ENCODE results near the gene FAM131A.
A peak's percentile ranks its signal among the peaks of the same experiment; 100 is the strongest.

The FAM131A gene

DNA sequence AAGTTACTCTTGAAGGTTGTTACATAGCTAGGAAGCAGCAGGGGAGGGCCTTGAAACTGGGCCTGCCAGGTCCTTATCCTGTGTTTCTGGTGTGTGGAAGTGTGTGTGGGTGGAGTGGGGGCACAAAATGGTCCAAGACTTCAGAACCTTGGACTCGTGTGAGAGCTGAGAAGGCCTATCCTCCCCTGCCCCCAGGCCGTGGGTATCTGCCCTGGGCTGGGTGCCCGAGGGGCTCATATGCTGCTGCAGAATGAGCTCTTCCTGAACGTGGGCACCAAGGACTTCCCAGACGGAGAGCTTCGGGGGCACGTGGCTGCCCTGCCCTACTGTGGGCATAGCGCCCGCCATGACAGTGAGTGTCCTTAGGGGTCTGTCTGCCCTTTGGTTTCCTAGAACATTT, 46.9 kb downstream of the FAM131A start:
- Mint-ChIP-seq H3K4me3 (no peak overlapping the region), H3K9me3 (no peaks in the 10 kb centered on the region), H3K27me3 (peaks cover 60 to 93% of the 10 kb centered on the region in 2 donors), H3K36me3 (ENCODE audit: insufficient read depth) (peaks cover 2% of the 10 kb centered on the region), H3K27ac (no peak overlapping the region), H3K4me1 (ENCODE audit: low read depth in 2 of 2) (peaks cover 6% of the 10 kb centered on the region in 2 donors)
- DNase-seq (no peak), ATAC-seq (replicated peaks) (no peak)

DNA sequence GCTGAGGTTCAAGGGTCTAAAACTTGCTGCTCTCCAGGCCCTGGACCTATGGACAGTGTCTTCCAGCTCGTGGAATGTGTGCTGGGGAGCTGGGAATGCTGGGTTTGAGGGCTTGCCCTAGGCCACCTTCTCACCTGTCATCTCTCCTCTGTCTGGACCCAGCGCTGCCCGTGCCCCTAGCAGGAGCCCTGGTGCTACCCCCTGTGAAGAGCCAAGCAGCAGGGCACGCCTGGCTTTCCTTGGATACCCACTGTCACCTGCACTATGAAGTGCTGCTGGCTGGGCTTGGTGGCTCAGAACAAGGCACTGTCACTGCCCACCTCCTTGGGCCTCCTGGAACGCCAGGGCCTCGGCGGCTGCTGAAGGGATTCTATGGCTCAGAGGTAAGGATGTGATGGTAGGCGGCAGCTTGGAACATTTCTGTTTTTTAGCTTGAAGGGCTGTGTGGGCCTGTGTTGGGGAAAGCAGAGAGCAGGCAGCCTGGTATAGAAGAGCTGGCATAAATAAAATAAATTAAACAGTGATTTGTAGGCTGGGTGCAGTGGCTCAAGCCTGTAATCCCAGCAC, 47.5 kb downstream of the FAM131A start:
- no peak for ATAC-seq (replicated peaks)
- H3K27me3 Mint-ChIP-seq: peaks cover 64 to 95% of the 10 kb centered on the region in 2 donors
- peaks cover 6% of the 10 kb centered on the region in 2 donors for H3K4me1 Mint-ChIP-seq (ENCODE audit: low read depth in 2 of 2)
- H3K36me3 Mint-ChIP-seq (ENCODE audit: insufficient read depth): peaks cover 2% of the 10 kb centered on the region
- H3K27ac Mint-ChIP-seq: no peak overlapping the region
- no peak overlapping the region for H3K4me3 Mint-ChIP-seq
- no peak for DNase-seq
- no peaks in the 10 kb centered on the region for H3K9me3 Mint-ChIP-seq

DNA sequence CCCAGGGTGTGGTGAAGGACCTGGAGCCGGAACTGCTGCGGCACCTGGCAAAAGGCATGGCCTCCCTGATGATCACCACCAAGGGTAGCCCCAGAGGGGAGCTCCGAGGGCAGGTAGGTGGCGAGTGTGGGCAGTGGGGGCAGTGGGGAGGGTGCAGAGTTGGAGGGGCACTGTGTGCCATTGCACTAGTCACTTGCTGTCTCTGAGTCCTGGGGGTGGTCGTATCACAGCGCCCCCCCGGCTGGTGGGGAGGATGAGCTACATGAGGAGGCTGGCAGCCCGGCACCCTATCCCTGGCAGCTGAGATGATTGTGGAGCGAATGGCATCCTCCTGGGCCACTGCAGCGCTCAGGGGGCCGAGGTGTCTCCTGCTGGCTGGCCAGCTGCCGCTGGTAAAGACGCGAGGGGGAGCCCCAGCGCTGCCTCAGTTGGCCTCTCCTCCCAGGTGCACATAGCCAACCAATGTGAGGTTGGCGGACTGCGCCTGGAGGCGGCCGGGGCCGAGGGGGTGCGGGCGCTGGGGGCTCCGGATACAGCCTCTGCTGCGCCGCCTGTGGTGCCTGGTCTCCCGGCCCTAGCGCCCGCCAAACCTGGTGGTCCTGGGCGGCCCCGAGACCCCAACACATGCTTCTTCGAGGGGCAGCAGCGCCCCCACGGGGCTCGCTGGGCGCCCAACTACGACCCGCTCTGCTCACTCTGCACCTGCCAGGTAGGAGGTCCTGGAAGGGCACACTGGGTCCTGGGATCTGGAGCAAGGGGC, 48.8 kb downstream of the FAM131A start:
- Mint-ChIP-seq H3K27me3 (peaks cover 64 to 100% of the 10 kb centered on the region in 2 donors), H3K4me1 (ENCODE audit: low read depth in 2 of 2) (peaks cover 1 to 2% of the 10 kb centered on the region in 2 donors), H3K4me3 (no peak overlapping the region), H3K36me3 (ENCODE audit: insufficient read depth) (no peaks in the 10 kb centered on the region), H3K9me3 (no peaks in the 10 kb centered on the region), H3K27ac (no peak overlapping the region)
- DNase-seq (no peak), ATAC-seq (replicated peaks) (no peak)

DNA sequence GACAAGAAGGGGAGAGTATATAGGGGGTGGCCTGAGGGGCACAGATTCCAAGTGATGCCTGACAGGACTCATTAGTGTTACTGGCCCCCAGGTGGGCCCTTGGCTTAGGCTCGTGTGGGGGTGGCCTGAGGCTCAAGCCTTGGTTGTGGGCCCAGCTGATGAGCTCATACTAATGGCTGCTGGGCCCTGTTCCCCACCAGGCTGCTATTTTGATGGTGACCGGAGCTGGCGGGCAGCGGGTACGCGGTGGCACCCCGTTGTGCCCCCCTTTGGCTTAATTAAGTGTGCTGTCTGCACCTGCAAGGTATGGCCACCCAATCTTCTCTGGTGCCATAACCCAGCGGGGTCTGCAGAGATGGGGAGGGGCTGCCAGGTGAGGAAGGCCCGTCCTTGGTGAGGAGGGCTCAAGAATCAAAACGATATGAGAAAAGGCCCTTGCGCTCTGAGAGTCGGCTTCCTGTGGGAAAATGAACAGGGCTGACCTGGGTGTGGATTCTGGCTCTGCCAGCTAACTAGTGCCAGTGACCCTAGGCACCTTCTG, 49.8 kb downstream of the FAM131A start:
- no peaks in the 10 kb centered on the region for H3K36me3 Mint-ChIP-seq (ENCODE audit: insufficient read depth)
- H3K27ac Mint-ChIP-seq: no peak overlapping the region
- no peaks in the 10 kb centered on the region for H3K4me1 Mint-ChIP-seq (ENCODE audit: low read depth in 2 of 2)
- no peak for DNase-seq
- ATAC-seq (replicated peaks): no peak
- H3K4me3 Mint-ChIP-seq: no peak overlapping the region
- peaks cover 61 to 100% of the 10 kb centered on the region in 2 donors for H3K27me3 Mint-ChIP-seq
- no peaks in the 10 kb centered on the region for H3K9me3 Mint-ChIP-seq

DNA sequence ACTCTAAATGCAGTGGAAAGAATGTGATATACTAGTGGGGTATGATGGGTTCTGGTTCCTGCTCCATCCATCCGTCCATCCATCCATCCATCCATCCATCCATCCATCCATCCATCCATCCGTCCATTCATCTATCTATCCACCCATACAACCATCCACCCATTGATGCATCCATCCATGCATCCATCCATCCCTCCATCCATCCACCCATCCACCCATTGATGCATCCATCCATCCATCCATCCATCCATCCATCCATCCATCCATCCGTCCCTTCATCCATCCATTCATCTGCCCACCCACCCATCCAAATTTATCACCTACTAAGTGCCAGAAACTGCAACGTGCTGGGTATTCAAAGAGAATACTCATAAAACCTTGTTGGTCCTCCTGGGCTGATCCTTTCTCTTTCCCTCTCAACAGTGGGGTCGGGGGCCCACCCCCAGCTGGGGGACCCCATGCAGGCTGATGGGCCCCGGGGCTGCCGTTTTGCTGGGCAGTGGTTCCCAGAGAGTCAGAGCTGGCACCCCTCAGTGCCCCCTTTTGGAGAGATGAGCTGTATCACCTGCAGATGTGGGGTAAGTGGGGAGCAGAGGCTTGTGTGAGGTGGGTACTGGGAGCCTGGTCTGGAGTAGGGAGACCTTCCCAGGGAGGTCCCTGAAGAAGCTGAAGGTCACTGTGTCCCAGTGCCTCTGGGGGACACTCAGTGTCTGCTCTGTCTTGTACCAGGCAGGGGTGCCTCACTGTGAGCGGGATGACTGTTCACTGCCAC, 51.0 kb downstream of the FAM131A start:
- H3K9me3 Mint-ChIP-seq: no peaks in the 10 kb centered on the region
- H3K36me3 Mint-ChIP-seq (ENCODE audit: insufficient read depth): no peaks in the 10 kb centered on the region
- H3K27ac Mint-ChIP-seq: peak overlapping the region in 1 of 2 donors; percentile 27
- no peaks in the 10 kb centered on the region for H3K4me1 Mint-ChIP-seq (ENCODE audit: low read depth in 2 of 2)
- no peak overlapping the region for H3K4me3 Mint-ChIP-seq
- peaks cover 52 to 92% of the 10 kb centered on the region in 2 donors for H3K27me3 Mint-ChIP-seq
- ATAC-seq (replicated peaks) (no peak), DNase-seq (no peak)

DNA sequence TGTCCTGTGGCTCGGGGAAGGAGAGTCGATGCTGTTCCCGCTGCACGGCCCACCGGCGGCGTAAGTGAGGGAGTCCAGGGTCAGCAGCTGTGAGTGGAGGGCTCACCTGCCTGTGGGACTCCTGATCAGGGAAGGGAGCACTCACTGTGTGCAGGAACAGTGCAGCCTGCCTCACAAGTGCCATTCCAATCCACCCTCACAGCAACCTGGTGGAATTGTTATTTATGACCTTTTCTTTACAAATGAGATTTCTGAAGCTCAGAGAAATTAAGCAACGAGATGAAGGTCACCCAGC, 51.5 kb downstream of the FAM131A start:
- H3K27ac Mint-ChIP-seq: no peak overlapping the region
- H3K36me3 Mint-ChIP-seq (ENCODE audit: insufficient read depth): no peaks in the 10 kb centered on the region
- no peaks in the 10 kb centered on the region for H3K4me1 Mint-ChIP-seq (ENCODE audit: low read depth in 2 of 2)
- ATAC-seq (replicated peaks): no peak
- DNase-seq: no peak
- H3K4me3 Mint-ChIP-seq: no peak overlapping the region
- peaks cover 52 to 87% of the 10 kb centered on the region in 2 donors for H3K27me3 Mint-ChIP-seq
- H3K9me3 Mint-ChIP-seq: no peaks in the 10 kb centered on the region

DNA sequence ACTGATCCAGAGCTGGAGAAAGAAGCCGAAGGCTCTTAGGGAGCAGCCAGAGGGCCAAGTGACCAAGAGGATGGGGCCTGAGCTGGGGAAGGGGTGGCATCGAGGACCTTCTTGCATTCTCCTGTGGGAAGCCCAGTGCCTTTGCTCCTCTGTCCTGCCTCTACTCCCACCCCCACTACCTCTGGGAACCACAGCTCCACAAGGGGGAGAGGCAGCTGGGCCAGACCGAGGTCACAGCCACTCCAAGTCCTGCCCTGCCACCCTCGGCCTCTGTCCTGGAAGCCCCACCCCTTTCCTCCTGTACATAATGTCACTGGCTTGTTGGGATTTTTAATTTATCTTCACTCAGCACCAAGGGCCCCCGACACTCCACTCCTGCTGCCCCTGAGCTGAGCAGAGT, 52.0 kb downstream of the FAM131A start:
- Mint-ChIP-seq H3K36me3 (ENCODE audit: insufficient read depth) (no peaks in the 10 kb centered on the region), H3K27me3 (peaks cover 50 to 82% of the 10 kb centered on the region in 2 donors), H3K9me3 (no peaks in the 10 kb centered on the region), H3K27ac (no peak overlapping the region), H3K4me1 (ENCODE audit: low read depth in 2 of 2) (no peaks in the 10 kb centered on the region), H3K4me3 (no peak overlapping the region)
- DNase-seq: no peak
- no peak for ATAC-seq (replicated peaks)

DNA sequence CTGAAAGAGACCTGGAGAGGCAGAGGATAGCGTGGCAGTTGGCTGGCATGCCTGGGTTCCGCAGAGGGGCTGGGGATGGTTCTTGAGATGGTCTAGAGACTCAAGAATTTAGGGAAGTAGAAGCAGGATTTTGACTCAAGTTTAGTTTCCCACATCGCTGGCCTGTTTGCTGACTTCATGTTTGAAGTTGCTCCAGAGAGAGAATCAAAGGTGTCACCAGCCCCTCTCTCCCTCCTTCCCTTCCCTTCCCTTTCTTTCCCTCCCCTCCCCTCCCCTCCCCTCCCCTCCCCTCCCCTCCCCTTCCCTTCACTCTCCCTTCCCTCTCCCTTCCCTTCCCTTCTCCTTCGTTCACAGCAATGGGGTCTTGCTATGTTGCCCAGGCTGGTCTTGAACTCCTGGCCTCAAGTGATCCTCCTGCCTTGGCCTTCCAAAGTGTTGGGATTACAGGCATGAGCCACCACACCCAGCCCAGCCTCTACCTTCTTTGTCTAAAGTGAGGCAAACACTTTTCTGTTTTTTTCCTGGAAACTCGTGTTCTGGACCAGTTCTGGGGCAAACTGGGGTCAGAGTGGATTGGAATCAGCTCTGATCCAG, 52.6 kb downstream of the FAM131A start:
- Mint-ChIP-seq H3K27ac (no peak overlapping the region), H3K36me3 (ENCODE audit: insufficient read depth) (no peaks in the 10 kb centered on the region), H3K4me1 (ENCODE audit: low read depth in 2 of 2) (no peaks in the 10 kb centered on the region), H3K27me3 (peaks cover 43 to 78% of the 10 kb centered on the region in 2 donors), H3K9me3 (no peaks in the 10 kb centered on the region), H3K4me3 (no peak overlapping the region)
- ATAC-seq (replicated peaks): no peak
- DNase-seq: no peak

DNA sequence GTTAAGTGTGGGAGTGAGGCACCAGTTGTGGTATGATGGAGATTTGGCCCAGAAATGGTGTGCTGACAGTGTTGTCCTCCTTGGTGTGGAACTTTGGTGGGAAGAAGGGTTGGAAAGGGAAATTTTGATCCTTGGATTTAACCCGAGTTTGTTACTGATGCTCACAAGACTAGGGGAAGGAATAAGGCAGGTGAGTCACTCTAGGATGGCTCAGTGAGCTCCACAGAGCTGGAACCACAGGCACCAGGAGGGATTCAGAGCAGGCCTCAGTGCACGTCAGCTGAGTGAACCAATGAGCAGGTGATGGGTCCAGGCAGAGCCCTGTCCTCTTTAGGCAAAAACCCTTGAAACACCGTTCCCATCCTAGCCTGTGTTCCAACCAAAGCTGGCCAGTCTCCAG, 53.9 kb downstream of the FAM131A start:
- DNase-seq: no peak
- peaks cover 36 to 72% of the 10 kb centered on the region in 2 donors for H3K27me3 Mint-ChIP-seq
- no peaks in the 10 kb centered on the region for H3K36me3 Mint-ChIP-seq (ENCODE audit: insufficient read depth)
- no peaks in the 10 kb centered on the region for H3K4me1 Mint-ChIP-seq (ENCODE audit: low read depth in 2 of 2)
- H3K27ac Mint-ChIP-seq: no peak overlapping the region
- no peak for ATAC-seq (replicated peaks)
- H3K9me3 Mint-ChIP-seq: no peaks in the 10 kb centered on the region
- H3K4me3 Mint-ChIP-seq: no peak overlapping the region

DNA sequence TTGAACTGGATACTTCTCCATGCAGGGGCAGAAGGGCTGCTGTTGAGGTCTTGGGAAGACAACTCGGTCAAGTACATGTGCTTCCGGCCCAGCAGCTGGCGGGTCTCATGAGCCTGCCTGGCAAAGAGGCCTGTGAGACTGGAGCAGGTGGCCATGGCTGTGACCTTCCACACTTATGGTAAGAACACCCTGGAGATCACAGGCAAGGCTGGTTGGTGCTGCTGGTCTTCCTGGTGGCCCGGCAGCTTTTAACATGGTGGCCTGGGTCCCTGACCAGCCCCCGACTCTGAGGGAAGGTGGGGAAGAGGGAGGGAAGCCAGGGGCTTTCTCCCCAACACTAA, 57.9 kb downstream of the FAM131A start:
- ATAC-seq (replicated peaks): no peak

More for the DNA sequence above, 57.9 kb downstream of the FAM131A start:
- H3K27me3 Mint-ChIP-seq: peaks cover 35 to 50% of the 10 kb centered on the region in 2 donors
- H3K9me3 Mint-ChIP-seq: no peaks in the 10 kb centered on the region
- H3K4me1 Mint-ChIP-seq (ENCODE audit: low read depth in 2 of 2): no peaks in the 10 kb centered on the region
- no peak overlapping the region for H3K4me3 Mint-ChIP-seq
- no peak for DNase-seq
- no peaks in the 10 kb centered on the region for H3K36me3 Mint-ChIP-seq (ENCODE audit: insufficient read depth)
- no peak overlapping the region for H3K27ac Mint-ChIP-seq

All from effector memory CD8-positive, alpha-beta T cell (primary cell).